GM19193 (cell line): ENCODE measurements around the gene FYB1.

Source experiments
- POLR2A ChIP-seq: IDR thresholded peaks from 4 replicates; pipeline ENCODE4 v1.6.1; 2011; ENCODE audit not compliant: insufficient read depth, insufficient read length; ENCODE audit errors: extremely low read depth

The FYB1 gene

DNA sequence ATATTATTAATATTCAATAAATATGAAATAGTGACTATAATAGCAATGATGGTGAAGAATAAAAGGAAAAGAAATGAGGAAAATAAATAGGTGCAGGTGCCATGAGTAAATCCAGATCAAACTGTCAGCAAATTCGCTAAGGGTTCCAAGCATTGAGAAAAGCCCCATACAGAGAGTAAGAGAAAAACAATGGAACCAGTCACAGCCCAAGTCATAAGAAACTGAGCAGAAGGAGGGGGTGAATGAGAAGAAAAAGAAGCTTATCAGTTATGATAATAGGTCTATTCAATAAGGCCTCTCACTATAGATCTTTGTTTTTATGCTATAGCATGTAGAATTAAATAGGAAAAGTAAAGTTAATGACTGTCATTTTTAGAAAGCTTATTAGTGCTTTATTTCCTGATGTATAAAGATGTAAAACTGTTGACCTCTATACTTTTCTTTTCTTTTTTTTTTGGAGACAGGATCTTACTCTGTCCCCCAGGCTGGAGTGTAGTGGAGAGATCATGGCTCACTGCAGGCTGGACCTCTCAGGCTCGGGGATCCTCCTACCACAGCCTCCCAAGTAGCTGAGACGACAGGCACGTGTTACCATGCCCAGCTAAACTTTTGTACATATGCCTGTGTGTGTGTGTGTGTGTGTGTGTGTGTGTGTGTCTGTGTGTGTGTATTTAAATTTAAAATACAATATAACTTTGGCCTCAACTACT is 72.4 kb downstream of the FYB1 start:
- TF ChIP-seq POLR2A = no peak

DNA sequence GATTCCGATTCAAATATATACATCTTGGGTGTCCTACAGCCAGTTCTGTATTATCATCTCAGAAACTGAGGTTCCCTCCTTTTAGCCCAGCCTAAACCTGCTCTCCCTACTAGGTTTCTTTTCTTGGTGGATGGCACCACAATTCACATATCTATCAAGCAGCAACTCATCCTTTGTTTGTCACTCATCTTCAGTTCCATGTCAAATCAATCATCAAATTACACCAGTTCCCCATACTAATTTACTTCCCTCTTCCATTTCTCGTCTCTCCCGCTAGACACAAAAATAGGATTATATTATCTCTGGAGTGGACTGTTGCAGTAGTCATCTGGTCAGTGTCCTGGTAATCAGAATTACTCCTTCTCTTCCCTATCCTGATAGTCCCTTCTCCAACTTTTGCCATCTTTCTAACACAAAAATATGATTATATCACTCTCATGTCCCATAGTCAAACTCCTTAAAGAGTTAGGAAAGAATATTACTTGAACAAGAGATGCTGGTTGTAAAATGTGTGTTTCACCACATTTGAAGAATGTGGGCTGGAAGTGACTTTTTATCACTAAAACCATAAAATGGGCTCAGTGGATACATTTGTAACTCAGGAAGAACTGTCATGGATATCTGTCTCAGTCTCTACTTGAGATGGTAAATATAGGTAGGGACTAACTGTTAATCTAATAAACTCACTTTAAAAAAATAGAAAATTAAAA is 76.1 kb downstream of the FYB1 start:
- no peak for TF ChIP-seq POLR2A

DNA sequence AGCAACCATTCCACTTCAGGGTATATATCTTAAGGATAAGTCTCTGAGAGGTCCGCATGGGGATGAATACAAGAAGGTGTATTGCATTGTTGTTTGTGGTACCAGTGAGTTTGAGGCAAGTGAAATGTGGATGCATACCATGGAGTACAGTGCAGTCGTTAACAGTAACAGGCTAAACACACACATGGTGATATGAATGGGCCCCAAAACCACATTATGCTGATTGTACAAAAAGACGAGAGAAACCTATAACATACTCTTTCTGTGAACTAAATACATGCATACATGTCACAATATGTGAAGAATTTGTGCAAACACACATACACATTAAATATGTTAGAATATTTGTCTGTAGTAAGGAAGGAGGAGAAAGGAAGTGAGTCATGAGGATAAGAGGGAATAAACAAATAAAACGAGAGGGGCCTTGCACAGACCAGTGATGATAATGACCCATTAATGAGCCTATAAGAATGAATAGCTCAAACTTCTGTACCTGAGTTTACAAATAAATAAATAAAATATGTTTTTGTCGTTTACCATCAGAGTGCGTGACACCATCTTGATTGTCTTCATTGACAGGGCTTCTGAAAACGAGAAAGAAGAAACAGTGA is 78.7 kb downstream of the FYB1 start:
- no peak for TF ChIP-seq POLR2A

DNA sequence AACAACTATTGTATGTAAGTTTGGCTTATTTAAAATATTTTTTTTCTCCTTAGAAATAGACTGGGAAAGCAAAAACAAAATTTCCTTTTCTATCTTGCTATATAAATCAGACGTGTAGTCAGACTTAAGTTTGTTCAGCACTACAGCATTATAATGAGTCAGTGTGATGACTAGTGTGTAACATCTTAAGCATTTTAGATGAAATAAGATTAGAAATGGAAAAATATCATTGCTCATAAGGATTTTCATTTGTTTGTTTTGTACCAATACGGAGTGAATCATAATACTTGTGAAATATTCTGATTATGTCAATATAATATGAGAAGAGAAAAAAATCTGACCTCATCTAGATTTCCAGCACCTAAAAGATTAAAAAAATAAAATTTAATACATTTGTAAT is 80.5 kb downstream of the FYB1 start:
- no peak for TF ChIP-seq POLR2A

DNA sequence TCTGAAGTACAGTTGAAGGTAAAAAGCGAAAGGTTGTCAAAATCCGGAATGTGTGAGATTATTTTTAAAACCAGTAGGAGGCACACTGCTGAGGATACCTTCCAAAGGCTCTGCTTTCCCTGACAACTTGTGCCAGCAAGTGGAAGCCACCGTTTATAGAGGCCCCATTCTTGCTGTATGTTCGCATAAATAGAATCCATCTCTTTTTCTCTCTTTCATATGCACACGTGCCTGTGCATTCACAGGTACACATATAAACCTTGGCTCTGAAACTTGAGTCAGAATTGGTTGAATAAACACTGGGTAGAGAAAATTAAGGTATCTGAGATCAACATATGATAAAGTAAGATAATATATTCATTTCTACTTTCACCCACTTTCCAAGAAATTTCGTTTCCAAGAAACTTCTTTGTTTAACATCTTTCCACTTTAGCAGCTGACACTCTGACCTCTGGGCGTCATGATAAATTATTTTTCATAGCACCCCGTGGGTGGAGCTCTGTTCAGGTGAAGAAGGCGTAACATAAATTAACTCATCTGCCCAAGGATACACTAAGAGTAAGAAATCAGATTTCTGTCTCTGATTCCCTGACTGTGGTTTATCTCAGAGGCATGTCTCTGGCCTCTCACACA is 81.4 kb downstream of the FYB1 start:
- no peak for TF ChIP-seq POLR2A

DNA sequence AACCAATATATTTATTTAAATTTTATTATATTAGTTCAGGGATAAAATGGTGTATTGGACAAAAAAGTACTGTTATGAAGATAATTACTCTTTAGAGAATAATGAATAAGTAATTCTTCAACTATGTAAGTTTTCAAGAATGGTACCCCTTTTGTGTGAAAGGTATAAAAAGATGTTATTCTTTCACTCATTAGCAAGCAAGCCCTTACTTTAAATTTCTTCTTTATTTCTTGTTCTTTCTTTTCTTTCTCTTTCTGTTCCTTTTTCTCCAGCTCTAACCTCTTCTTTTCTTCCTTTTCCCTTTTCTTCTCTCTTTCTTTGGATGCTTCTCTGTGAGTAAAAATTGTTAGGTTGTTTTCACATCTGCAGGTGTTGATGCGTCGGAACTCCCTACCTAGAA is 82.0 kb downstream of the FYB1 start:
- TF ChIP-seq POLR2A = no peak

DNA sequence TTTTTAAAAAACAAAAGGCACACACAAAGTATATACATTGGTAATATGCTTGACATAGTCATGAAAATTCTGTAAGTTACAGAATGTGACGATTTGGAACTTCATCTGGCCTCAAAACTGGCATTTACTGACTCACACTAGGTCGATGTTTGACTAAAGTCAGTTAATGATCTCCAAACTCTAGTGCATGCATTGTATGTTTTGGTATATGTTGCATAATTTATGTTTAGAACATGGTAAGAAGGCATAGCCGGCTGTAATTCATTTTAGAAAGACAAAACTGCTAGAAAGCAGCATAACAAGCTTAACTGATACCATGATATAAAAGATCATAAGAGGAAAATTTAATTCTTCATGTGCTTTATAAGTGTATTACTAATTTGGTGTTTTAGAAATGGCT is 86.6 kb downstream of the FYB1 start:
- no peak for TF ChIP-seq POLR2A

DNA sequence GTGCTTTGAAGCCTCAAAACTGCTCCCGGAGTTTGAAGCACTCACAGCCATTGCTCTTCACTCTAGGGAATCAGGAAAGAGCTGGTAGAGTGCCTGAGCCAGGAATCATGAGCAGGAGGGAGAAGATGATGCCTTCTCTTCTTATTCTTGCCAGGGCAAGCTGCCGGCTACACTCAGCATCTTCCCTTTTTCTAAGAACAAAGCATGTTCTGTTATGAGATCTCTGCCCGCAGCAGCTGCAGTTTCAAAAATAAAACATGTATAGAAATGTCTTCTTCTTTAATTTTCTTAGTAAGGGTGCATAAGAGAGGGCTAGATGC is 87.3 kb downstream of the FYB1 start:
- TF ChIP-seq POLR2A = no peak

DNA sequence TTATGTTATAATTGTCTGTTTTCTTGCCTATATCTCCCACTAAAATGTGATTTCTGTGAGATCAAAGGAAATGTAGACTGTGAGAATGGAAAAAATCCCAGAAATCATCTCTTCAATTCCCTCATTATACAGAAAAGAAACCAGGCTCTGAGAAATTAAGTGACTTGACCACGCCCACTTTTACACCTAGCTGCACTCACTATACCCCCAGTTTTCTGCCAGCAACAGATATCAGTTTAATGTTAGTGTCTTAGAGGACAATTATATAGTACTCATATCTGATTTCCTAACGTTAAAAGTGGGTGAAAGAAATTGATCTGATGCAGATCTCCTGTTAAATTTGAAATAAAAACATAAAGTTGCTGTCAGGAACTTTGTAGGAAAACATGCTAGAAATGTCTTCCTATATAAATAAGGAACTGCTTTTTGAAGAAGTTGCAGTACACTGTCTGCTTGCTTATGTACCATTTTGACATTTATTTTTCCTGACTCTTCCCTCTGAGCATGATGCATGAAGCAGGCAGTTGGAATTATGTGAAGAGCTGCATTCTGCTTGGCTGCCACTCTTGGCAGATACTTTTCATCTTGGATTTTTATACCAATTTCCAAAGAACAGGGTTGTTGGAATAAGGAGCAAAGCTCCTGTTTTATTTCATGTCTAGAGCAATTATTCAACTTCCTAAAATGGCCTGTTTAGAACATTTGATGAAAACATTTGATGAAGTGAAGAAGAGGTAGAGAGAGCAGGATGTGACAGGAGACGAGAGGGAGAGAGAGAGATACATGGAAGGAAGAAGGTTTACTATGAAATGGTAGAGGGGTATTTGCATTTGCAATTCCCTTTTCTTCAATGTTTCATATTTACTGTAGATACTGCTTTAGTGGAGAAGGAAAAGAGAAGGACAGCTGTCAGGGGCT is 87.9 kb downstream of the FYB1 start:
- no peak for TF ChIP-seq POLR2A

DNA sequence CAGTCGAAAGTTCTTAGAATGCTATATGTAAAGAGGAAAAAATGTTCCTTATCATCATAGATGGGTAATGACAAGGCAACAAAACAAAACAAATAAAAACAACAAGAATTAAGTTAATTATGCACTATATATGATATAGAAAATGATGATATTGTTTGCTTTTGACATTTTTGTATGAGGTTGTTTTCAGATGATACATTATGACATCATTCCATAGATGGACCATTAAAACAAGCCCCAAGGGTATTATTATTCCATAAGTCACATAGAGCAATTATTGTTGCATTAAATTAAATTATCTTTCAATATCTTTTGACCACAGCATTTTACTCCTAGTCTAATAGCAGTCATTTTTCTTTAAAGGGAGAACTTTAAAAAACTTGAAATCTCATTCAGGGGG is 88.6 kb downstream of the FYB1 start:
- no peak for TF ChIP-seq POLR2A

DNA sequence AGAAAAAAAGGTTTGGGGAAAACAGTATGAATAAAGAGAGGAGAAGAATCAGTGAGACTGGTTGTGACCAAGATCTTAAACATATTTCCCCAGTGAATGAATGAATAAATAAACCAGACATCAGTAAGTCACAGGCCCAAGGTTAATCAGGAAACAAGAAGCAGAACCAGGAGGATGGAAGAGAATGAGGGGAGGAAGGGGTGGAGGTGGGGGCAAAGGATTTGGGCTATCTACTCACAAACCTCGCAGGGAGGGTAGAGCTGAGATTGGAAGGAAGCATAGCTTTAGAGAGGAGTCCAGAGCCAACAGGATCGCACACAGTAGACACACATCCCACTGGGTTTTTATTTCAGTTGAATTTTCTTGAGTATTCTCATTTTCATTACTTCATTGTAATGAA is 97.4 kb downstream of the FYB1 start:
- TF ChIP-seq POLR2A = no peak

DNA sequence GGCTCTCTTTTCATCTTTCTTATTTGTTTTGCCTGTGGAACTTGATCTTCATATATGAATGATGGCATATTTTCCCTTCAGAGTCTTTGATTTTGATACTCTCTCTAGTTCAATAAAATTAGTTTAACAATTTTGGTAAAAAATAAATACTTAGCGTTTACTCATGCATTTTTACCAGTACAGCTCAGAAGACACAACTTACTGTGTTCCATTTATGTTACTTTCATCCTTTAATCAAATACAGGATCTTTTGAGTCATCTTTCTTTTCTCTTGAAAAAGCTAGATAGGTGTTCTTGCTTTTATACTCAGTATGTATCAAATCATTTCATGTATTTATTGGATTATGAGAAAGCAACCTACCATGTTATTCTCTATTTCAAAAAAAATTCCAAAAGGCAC is 98.0 kb downstream of the FYB1 start:
- no peak for TF ChIP-seq POLR2A

DNA sequence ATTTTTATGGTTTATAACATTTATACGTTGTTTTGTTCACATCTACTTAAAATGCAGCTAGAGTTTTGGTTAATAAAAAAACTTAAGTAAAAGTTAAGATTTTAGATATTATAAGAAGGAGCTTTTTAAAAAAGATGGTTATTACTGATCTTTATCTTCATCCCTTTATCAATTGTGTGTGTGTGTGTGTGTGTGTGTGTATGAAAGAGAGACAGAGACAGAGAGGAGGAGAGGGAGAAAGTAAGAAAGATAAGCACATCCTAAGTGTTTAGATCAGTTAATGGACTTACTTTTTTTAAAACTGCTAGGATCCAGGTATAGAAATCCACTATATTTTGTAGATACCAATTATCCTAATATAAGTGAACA is 99.3 kb downstream of the FYB1 start:
- TF ChIP-seq POLR2A = no peak

DNA sequence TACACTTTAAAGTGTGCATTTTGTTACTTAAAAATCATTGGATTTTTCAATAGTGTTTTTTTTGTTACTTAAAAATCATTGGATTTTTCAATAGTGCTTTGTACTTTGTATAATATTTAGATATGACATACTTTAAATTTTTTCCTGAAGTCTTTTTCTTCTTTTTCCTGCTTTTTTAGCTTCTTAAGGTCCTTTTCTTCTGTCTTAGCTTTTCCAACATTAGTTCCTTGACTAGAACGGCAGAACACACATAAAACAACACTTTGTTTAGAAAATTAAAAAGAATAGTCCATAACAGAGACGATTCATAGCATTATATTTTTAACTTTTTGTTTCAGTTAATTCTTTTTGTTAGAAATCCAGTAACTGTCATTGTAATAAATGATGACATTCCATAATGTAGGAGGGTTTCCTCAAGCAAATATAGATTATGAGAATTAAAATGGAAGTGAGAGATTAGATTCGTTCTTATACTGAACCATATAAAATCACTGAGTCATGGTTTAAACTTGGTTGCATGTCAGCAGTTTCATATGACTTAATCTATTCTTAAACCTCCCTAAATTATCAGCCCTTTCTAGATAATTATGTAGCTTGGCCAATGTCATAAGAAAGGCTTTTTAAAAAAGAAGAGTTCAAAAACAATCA is 99.8 kb downstream of the FYB1 start:
- no peak for TF ChIP-seq POLR2A
